GM12878 (cell line): ENCODE results near the gene AMOTL1. TPM values are rescaled to one million over a fixed set of nuclear protein-coding genes. Genes with fewer than 3 reads are reported as not detected.

Source experiments
- BCLAF1 ChIP-seq: fragments of 450-650 bp; IDR thresholded peaks from 2 replicates; pipeline ENCODE4 v1.6.1; 2017; ENCODE audit warnings: antibody characterized with exemption, mild to moderate bottlenecking, moderate library complexity
- CREB1 ChIP-seq: IDR thresholded peaks from 2 replicates; pipeline ENCODE4 v1.6.1; 2012; ENCODE audit warnings: low read depth, mild to moderate bottlenecking, inconsistent platforms
- CTCF ChIP-seq, 3 experiments: IDR thresholded peaks in 2 of 3; conservative IDR thresholded peaks in 1 of 3; 2 replicates each; pipeline ENCODE4 v1.5.1; 2011; ENCODE audit warnings: low read depth in 3 of 3, low read length in 3 of 3, mild to moderate bottlenecking in 3 of 3, control low read depth in 2 of 3, moderate library complexity in 2 of 3, inconsistent platforms in 1 of 3, mixed read lengths in 1 of 3; ENCODE audit not compliant: control insufficient read depth in 2 of 3, insufficient read depth in 1 of 3; ENCODE audit errors: extremely low read depth in 1 of 3
- EED ChIP-seq: sonication (generic); IDR thresholded peaks from 2 replicates; pipeline ENCODE4 v1.6.1; 2016; ENCODE audit warnings: antibody characterized with exemption, low read depth
- IRF3 ChIP-seq: fragments of 450-650 bp; IDR thresholded peaks from 2 replicates; pipeline ENCODE4 v1.6.1; 2014; ENCODE audit warnings: mild to moderate bottlenecking
- WRNIP1 ChIP-seq: IDR thresholded peaks from 2 replicates; pipeline ENCODE4 v1.6.1; 2011; ENCODE audit warnings: low read depth, low read length, improper control_type of control experiment, borderline replicate concordance
- polyA plus RNA-seq, 11 experiments: library from polyadenylated mRNA; depleted of rRNA in 4 of 11; unstranded in 6 of 11; stranded (reverse) in 5 of 11; fragments of >200 nt; fragmentation: Nextera tagmentation in 4 of 11; fragmentation: Illumina TruSeq in 1 of 11; extraction: Ambion mirVana in 4 of 11; extraction: Trizol in 1 of 11; gene quantifications; 1 replicate in 1 of 11; 2 replicates in 10 of 11; pipeline versions ENCODE4 v1.2.1 to v1.2.3, GENCODE V29; 2011 to 2016; ENCODE audit warnings: inconsistent platforms in 2 of 11, missing spikeins in 2 of 11, low read depth in 1 of 11
- total RNA-seq, 4 experiments: library from RNA; depleted of rRNA in 3 of 4; stranded (reverse); fragments of >200 nt in 3 of 4; fragmentation: Illumina TruSeq in 1 of 4; extraction: Trizol in 1 of 4; gene quantifications; 2 replicates each; pipeline versions ENCODE4 v1.2.1 to v1.2.3, GENCODE V29; 2013 to 2021

Gene AMOTL1
- total and polyA plus RNA-seq, 10 of the 15 experiments (the other 5 are each of a cell fraction or from before 2014, with no cell fraction given), result under 0.01 to 0.41 (median 0.01) TPM; not detected in 7

GRCh38 chr11:94871491-94872185 lies 103.5 kb downstream of the AMOTL1 start (continued):
- TF ChIP-seq BCLAF1 (no peak), CREB1 (no peak), EED (no peak), IRF3 (no peak), WRNIP1 (no peak), CTCF (IDR thresholded peaks at IDR 0.05 in 2 of 3, conservative IDR thresholded peaks at IDR 0.05 in 1 of 3; ENCODE audit: control insufficient read depth in 2 of 3, extremely low read depth in 1 of 3, insufficient read depth in 1 of 3, low read depth in 3 of 3, low read length in 3 of 3) (no peak)
